HG02571 (cell line): Measurements from ENCODE around the gene FBXW5.

Experiments
- ATAC-seq: cut with Tn5 transposase; IDR thresholded peaks from one replicate; pipeline ENCODE4 v1.9.1; 2021; ENCODE audit warnings: mild to moderate bottlenecking, moderate library complexity; ENCODE audit not compliant: unreplicated experiment

Gene FBXW5

GRCh38 chr9:136962163-136962562, 17.6 kb upstream of the FBXW5 start:
- no peak for ATAC-seq

DNA sequence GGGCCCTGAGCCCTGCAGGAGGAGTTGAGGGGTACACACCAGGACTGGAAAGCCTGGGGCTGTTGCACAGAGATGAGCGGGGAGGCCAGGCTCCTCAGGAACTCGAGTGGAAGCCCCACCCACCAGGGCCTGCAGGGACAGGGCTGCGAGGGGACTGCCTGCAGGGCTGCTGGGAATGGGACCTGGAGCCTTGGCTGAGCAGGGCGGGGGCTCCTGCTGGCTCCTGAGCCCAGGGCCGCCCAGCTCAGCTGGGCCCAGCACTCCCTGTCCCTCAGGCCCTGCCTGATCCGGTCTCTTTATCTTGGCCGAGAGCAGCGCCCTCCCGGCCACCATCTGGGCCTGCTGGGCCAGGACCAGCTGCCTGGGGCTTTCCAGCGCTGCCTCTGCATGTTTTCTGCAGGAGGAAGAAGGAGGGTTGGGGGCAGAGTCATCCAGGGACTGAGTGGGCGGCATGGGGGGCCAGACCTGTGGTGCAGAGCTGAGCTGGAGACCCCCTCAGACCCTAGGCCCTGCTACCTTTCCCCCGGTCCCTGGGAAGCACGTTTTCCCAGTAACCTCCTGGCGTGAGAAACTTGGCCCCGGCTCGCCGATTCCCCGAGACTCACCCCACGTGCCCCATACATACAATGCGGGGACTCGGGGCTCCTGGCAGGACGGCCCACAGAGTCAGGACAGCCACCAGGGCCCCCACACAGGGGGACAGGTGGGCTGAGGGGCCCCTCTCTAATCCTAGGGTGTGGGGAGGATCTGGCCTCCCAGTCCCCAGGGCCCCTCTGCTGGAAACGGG, 16.9 kb upstream of the FBXW5 start:
- no peak for ATAC-seq

- no peak for ATAC-seq
Observed at GRCh38 chr9:136960938-136961275, 16.4 kb upstream of the FBXW5 start.

DNA sequence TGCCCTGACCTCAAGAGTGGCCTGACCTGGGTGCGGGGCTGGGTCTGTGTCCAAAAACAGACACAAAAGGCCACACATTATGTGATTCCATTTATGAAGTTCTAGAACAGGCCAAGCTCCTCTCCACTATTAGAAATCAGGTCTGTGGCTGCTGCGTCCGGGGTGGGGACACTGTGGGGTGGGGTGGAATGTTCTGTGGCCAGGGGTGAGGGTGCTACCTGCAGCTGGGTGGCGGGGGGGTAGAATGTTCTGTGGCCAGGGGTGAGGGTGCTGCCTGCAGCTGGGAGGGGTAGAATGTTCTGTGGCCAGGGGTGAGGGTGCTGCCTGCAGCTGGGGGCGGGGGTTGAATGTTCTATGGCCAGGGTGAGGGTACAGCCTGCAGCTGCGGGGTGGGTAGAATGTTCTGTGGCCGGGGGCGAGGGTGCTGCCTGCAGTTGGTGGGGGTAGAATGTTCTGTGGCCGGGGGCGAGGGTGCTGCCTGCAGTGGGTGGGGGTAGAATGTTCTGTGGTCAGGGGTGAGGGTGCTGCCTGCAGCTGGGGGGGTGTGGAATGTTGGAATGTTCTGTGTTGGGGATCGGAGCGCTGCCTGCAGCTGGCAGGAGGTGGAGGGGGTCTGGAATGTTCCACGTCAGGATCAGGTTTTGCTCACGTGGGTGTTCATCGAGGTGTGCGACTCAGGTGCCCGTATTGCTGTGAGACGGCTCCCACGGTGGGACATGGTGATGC, 15.8 kb upstream of the FBXW5 start:
- ATAC-seq = no peak

GRCh38 chr9:136958898-136959850, 14.6 kb upstream of the FBXW5 start:
- ATAC-seq = no peak

DNA sequence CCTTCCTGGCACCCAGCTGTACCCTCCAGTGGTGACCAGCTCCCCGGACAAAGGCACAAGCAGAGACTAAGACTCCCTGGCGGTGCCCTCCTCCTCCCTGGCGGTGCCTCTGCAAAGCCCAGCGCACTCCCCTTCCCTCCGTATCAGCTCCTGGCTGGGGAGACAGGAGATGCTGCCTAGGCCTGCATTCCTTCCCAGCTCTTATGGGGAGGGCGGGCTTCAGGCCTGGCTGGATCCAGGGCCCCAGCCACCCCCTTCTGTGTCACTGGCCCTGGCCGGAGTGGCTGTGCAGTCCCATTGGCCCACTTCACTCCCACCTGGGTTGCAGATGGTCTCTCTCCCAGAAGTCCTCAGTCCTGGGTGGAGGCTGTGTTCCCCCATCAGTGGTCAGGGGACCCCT, 13.9 kb upstream of the FBXW5 start:
- no peak for ATAC-seq

DNA sequence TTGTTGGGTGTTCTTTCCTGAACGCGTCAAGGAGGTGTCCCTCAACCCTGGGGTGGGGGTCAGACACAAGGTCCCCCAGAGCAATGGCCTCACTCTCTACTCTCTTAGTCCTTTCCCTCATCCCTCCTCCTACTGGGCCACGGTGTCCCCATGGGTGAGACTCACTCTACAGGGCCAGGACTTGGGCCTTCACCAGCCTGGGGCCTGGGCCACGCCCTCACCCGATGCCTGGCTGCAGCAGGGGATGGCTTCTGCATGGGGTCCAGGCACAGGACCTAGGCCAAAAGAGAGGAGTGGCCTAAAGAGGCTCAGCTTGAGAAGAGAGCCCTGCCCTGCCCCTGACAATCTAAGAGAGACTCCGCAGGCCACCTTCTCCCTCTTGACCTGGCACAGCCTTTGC, 13.4 kb upstream of the FBXW5 start:
- no peak for ATAC-seq

DNA sequence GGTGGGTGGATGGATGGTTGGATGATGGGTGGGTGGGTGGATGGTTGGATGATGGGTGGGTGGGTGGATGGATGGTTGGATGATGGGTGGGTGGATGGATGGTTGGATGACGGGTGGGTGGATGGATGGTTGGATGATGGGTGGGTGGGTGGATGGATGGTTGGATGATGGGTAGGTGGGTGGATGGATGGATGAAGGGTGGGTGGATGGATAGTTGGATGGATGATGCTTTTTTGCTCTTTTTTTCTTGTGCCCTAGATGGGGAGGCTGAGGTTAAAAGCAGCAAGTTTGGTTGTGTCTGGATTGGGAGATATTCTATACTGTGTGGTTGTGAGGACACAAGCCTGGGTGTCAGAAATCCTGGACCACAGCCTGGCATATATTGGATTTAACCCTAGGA, 12.9 kb upstream of the FBXW5 start:
- no peak for ATAC-seq

DNA sequence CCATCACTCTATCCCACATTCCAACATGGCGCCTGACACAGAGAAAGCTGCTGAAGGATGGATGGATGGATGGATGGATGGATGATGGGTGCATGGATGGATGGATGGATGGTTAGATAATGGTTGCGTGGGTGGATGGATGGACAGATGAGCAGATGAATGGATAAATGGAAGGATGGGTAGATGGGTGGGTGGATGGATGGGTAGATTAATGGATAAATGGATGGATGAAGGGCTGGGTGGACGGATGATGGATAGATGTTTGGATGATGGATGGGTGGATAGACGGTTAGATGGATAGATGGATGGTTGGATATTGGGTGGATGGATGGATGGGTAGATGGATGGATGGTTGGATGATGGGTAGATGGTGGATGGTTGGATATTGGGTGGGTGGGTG, 12.1 kb upstream of the FBXW5 start:
- no peak for ATAC-seq

GRCh38 chr9:136955943-136956335, 11.4 kb upstream of the FBXW5 start:
- no peak for ATAC-seq

DNA sequence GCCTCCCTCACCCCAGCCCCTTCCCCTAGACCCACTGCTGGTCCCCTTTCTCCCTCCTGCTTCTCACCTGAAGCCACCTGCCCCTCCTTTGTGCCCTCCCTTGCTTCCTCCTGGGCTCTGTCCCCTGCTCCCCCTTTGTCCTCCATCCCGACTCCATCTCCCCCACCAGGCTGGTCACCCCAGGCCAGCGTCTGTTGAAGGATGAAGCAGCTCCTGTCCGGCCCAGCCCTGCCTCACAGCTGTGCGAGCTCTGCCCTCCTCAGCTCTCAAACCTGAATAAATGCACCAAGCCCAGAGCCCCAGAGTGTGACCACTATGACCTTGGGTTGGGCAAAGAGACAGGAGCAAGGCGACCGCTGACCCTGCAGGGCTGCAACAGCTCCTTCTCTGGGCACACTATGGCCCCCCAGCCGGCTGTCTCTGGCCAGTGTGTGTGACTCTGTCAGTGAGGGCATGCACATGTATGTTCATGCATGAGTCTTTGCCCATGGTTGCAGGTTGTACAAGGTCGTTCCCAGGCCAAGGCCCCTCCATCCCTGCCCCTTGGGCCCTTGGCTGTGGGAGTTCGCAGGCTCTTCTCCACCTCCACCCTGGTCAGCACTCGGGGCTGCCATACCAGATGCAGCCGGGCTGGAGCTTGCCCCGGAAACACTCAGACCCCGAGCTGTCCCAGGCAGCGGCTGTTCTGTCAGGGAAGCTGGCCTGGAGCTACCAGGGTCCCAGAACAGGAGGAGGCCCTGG, 10.8 kb upstream of the FBXW5 start:
- ATAC-seq = no peak

DNA sequence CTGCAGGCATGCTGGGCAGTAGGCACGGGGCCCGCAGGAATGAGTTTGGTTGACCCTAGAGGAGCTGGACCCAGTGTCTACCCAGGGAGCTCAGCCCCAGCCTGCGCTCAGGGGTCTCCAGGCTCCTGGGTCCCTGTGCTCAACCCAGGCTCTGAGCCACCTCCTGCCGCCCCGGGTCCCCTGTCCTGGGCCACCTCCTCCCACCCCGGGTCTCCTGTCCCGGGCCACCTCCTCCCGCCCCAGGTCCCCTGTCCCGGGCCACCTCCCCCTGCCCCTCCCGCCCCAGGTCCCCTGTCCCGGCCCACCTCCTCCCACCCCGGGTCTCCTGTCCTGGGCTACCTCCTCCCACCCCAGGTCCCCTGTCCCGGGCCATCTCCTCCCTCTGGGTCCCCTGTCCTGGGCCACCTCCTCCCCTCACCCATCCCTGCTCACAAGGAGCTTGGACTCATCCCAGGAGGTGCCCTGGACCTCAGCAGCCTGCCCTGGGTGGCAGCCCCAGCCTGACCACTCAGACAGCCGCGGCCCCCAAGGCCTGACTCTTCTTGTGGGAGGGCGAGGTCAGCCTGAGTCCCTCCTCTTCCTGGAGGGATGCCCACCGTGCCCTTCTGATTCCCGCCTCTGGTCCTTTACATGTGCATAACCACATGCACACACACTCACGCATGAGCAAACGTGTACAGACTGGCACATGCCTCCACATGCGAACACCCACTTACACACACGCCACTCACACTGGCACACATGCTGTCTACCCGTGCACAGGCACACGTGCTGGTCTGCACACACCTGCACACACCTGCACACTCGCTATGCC, 9.9 kb upstream of the FBXW5 start:
- no peak for ATAC-seq

DNA sequence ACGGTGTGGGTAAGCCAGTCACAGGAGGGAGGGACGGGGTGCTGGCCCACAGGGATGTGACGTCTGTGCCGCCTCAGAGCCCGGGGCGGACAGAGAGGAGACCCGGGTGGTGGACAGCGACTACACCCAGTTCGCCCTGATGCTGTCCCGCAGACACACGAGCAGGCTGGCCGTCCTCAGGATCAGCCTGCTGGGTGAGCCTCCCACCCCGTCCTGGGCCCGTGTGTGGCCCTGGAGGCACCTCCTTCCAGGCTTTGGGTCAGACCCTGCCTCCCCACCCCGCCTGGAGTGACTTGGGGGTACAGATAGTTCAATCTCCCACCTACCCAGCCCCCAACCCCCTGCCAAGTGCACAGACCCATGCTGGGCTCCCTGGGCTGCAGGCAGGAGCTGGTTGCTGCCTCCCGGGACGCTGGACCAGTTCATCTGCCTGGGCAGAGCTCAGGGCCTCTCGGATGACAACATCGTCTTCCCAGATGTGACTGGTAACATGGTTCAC, 9.3 kb upstream of the FBXW5 start:
- ATAC-seq = no peak

DNA sequence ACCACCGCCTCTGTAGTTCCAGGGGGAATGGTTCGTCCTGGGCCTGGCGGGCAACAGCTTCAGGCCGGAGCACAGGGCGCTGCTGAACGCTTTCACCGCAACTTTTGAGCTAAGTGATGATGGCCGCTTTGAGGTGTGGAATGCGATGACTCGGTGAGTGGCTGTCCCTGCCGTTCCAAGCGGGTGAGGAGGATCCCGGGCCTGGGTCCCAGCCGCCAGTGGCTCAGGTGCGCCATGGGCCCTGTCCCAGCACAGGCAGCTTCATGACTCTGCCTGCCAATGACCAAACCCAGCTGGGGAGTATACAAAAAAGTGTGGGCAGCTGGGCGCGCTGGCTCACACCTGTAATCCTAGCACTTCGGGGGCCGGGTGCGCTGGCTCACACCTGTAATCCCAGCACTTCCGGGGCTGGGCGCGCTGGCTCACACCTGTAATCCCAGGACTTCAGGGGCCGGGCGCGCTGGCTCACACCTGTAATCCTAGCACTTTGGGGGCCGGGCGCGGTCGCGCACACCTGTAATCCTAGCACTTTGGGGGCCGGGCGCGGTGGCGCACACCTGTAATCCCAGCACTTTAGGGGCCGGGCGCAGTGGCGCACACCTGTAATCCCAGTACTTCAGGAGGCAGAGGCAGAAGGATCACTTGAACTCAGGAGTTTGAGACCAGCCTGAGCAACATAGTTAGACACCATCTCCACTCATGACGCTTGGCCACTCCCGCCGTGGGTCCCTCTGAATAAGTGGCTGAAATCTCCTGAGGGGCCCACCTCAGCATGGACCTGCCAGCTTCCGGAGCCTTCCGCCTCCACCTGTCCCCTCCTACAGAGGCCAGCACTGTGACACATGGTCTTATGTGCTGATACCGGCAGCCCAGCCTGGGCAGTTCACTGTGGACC, 8.6 kb upstream of the FBXW5 start:
- ATAC-seq = no peak

GRCh38 chr9:136952321-136952850, 7.8 kb upstream of the FBXW5 start:
- no peak for ATAC-seq

GRCh38 chr9:136951541-136952320, 7.2 kb upstream of the FBXW5 start, which contains the start of gene LCN12:
LCN12 (plus strand) TSS chr9:136952273; CDS start chr9:136952328, 55 bp downstream.
- no peak for ATAC-seq

- ATAC-seq = no peak
Observed at GRCh38 chr9:136950656-136951276, 6.2 kb upstream of the FBXW5 start.
